A549 (cell line): ENCODE data around the gene CTNNA1. TPM values are rescaled to one million over a fixed set of nuclear protein-coding genes. Genes with fewer than 3 reads are reported as not detected.

ENCODE experiments used
- ATAC-seq, 2 experiments: fragments of 200-7000 bp in 1 of 2; fragments of >200 bp in 1 of 2; cut with Nextera tagmentation in 1 of 2; cut with Tn5 transposase in 1 of 2; 3 replicates each; pipeline versions ENCODE4 v1.8.0 to v1.9.1; 2018 to 2020; ENCODE audit warnings: mild to moderate bottlenecking in 1 of 2, moderate library complexity in 1 of 2
- CTCF ChIA-PET: fragments of 300-600 bp; sonication (Branson Sonifier 250); formaldehyde crosslinking; extraction: SDS; loops from one replicate; lab custom pipeline; 2021; ENCODE audit warnings: antibody characterized with exemption, inconsistent platforms; lab: Yijun Ruan, JAX
- POLR2A ChIA-PET: fragments of 350-600 bp; formaldehyde crosslinking; extraction: SDS; loops from one replicate; lab custom pipeline; 2021; ENCODE audit warnings: antibody characterized with exemption, inconsistent platforms; lab: Yijun Ruan, JAX
- DNase-seq, 2 experiments: peaks; one replicate each; pipeline versions ENCODE4 v3.0.0 to v3.0.0-alpha.2; 2011 to 2016; ENCODE audit warnings: low read depth in 1 of 2, low spot score in 1 of 2
- FAIRE-seq: peaks from 2 replicates; lab custom pipeline; 2011; peaks lifted over from hg19 to GRCh38; lab: Jason Lieb, UNC
- H3K27ac ChIP-seq, 2 experiments: fragments of >200 bp; sonication (Bioruptor Twin); formaldehyde crosslinking; 3 replicates each; pipeline ENCODE4 v1.5.1; 2016 to 2017
- H3K4me1 ChIP-seq: fragments of >200 bp; sonication (Bioruptor Twin); formaldehyde crosslinking; 3 replicates; pipeline ENCODE4 v1.6.1; 2016
- H3K4me2 ChIP-seq: fragments of >200 bp; sonication (Bioruptor Twin); formaldehyde crosslinking; 3 replicates; pipeline ENCODE4 v1.6.1; 2016
- H3K4me3 ChIP-seq: fragments of >200 bp; sonication (Bioruptor Twin); formaldehyde crosslinking; 3 replicates; pipeline ENCODE4 v1.5.1; 2016
- H3K9me3 ChIP-seq: fragments of >200 bp; sonication (Bioruptor Twin); formaldehyde crosslinking; 3 replicates; pipeline ENCODE4 v1.6.1; 2016
- BHLHE40 ChIP-seq: IDR thresholded peaks from 2 replicates; pipeline ENCODE4 v1.6.1; 2012; ENCODE audit warnings: low read depth, low read length, inconsistent platforms
- CBX2 ChIP-seq: fragments of 200-600 bp; sonication (generic); IDR thresholded peaks from 2 replicates; pipeline ENCODE4 v1.6.1; 2016; ENCODE audit warnings: low read depth, mild to moderate bottlenecking, borderline replicate concordance
- CEBPB ChIP-seq, 2 experiments: fragments of >200 bp in 1 of 2; sonication (Bioruptor Twin) in 1 of 2; formaldehyde crosslinking in 1 of 2; IDR thresholded peaks; 2 replicates each; pipeline ENCODE4 v1.6.1; 2012 to 2016
- CTCF ChIP-seq: fragments of >200 bp; sonication (Bioruptor Twin); formaldehyde crosslinking; IDR thresholded peaks from 3 replicates; pipeline ENCODE4 v1.5.1; 2016
- EP300 ChIP-seq, 2 experiments: fragments of >200 bp; sonication (Bioruptor Twin); formaldehyde crosslinking; IDR thresholded peaks; 2 replicates in 1 of 2; 3 replicates in 1 of 2; pipeline ENCODE4 v1.6.1; 2016 to 2017
- FOSB ChIP-seq: fragments of 250-450 bp; sonication (Bioruptor Pico); IDR thresholded peaks from 2 replicates; pipeline ENCODE4 v1.5.0; 2020; ENCODE audit warnings: mild to moderate bottlenecking, moderate library complexity
- FOSL2 ChIP-seq, 2 experiments: fragments of 450-650 bp in 1 of 2; fragments of >200 bp in 1 of 2; sonication (Bioruptor Twin) in 1 of 2; formaldehyde crosslinking; IDR thresholded peaks; 2 replicates each; pipeline versions ENCODE4 v1.5.0 to v1.6.1; 2016 to 2020; ENCODE audit warnings: mild to moderate bottlenecking in 1 of 2, moderate library complexity in 1 of 2
- HDAC2 ChIP-seq: fragments of 200-600 bp; sonication (generic); IDR thresholded peaks from 2 replicates; pipeline ENCODE4 v1.6.1; 2016
- HEYL ChIP-seq: fragments of 250-450 bp; sonication (Bioruptor Pico); IDR thresholded peaks from 2 replicates; pipeline ENCODE4 v1.8.0; 2021; ENCODE audit warnings: mild to moderate bottlenecking, moderate library complexity
- HMGXB4 ChIP-seq: fragments of 250-450 bp; sonication (Bioruptor Pico); IDR thresholded peaks from 2 replicates; pipeline ENCODE4 v1.5.0; 2021; ENCODE audit warnings: mild to moderate bottlenecking, moderate library complexity, borderline replicate concordance
- HOXA7 ChIP-seq: fragments of 250-450 bp; sonication (Bioruptor Pico); IDR thresholded peaks from 2 replicates; pipeline ENCODE4 v1.5.0; 2020; ENCODE audit warnings: mild to moderate bottlenecking, moderate library complexity
- HOXB13 ChIP-seq: fragments of 250-450 bp; sonication (Bioruptor Pico); IDR thresholded peaks from 2 replicates; pipeline ENCODE4 v1.5.0; 2020; ENCODE audit warnings: low read depth, mild to moderate bottlenecking, moderate library complexity
- JUNB ChIP-seq: fragments of >200 bp; sonication (Bioruptor Twin); formaldehyde crosslinking; IDR thresholded peaks from 2 replicates; pipeline ENCODE4 v1.6.1; 2016
- MAFK ChIP-seq: fragments of 450-650 bp; IDR thresholded peaks from 2 replicates; pipeline ENCODE4 v1.6.1; 2014; ENCODE audit not compliant: partially characterized antibody
- PHF8 ChIP-seq: fragments of 200-600 bp; sonication (generic); IDR thresholded peaks from 2 replicates; pipeline ENCODE4 v1.6.1; 2016; ENCODE audit warnings: low read depth, mild to moderate bottlenecking, antibody characterized with exemption, moderate library complexity, borderline replicate concordance
- POLR2AphosphoS2 ChIP-seq: conservative IDR thresholded peaks from 2 replicates; pipeline ENCODE4 v1.6.1; 2012; ENCODE audit warnings: low read length, improper control_type of control experiment, inconsistent platforms
- RAD21 ChIP-seq, 2 experiments: fragments of >200 bp in 1 of 2; sonication (Bioruptor Twin) in 1 of 2; formaldehyde crosslinking in 1 of 2; IDR thresholded peaks in 1 of 2; conservative IDR thresholded peaks in 1 of 2; 2 replicates in 1 of 2; 3 replicates in 1 of 2; pipeline ENCODE4 v1.6.1; 2012 to 2018; ENCODE audit warnings: inconsistent platforms in 1 of 2
- RCOR1 ChIP-seq: fragments of 150-350 bp; IDR thresholded peaks from 2 replicates; pipeline ENCODE4 v1.6.1; 2014; ENCODE audit warnings: antibody characterized with exemption, low read length, low read depth
- SMC3 ChIP-seq: fragments of >200 bp; sonication (Bioruptor Twin); formaldehyde crosslinking; IDR thresholded peaks from 3 replicates; pipeline ENCODE4 v1.6.1; 2018; ENCODE audit warnings: inconsistent platforms
- TP53 ChIP-seq: fragments of 250-450 bp; sonication (Bioruptor Pico); IDR thresholded peaks from 2 replicates; pipeline ENCODE4 v1.5.0; 2021; ENCODE audit warnings: mild to moderate bottlenecking, moderate library complexity
- ZC3H11A ChIP-seq: fragments of 450-650 bp; IDR thresholded peaks from 2 replicates; pipeline ENCODE4 v1.6.1; 2014; ENCODE audit warnings: antibody characterized with exemption, mild to moderate bottlenecking
- ZFP36 ChIP-seq: fragments of 450-650 bp; IDR thresholded peaks from 2 replicates; pipeline ENCODE4 v1.6.1; 2014; ENCODE audit warnings: borderline replicate concordance; ENCODE audit not compliant: partially characterized antibody
- ZSCAN20 ChIP-seq: fragments of 250-450 bp; sonication (Bioruptor Pico); IDR thresholded peaks from 2 replicates; pipeline ENCODE4 v1.8.0; 2022; ENCODE audit warnings: mild to moderate bottlenecking, moderate library complexity
- WGBS: methylation state at CpG from one replicate; pipeline ENCODE4 v1.1.6; 2017; ENCODE audit errors: missing lambda C conversion rate; 5-methylcytosine and 5-hydroxymethylcytosine counted together
- polyA plus RNA-seq, 4 experiments: library from polyadenylated mRNA; depleted of rRNA in 3 of 4; stranded (reverse); fragments of >200 nt; fragmentation: RNase III in 1 of 4; extraction: RNeasy Plus Mini Kit Qiagen cat#74134 plus additional on column Dnase treatment in 1 of 4; gene quantifications; 2 replicates in 3 of 4; 3 replicates in 1 of 4; pipeline ENCODE4 v1.2.3, GENCODE V29; 2011 to 2017

CTNNA1 gene
- polyA plus RNA-seq, 2 of the 4 experiments (the other 2 are of a cell fraction): 154 to 184 TPM

- no peak for TF ChIP-seq ZSCAN20 (CRISPR knock-in tag)
These were observed 30.6 kb upstream of the CTNNA1 start (continued) for GRCh38 chr5:138722544-138723177.

- POLR2A ChIA-PET: no interaction called here
- no peak for DNase-seq
- Histone ChIP-seq H3K27ac (no peak overlapping the region), H3K4me1 (no peaks in the 10 kb centered on the region), H3K4me2 (no peak overlapping the region), H3K9me3 (no peaks in the 10 kb centered on the region), H3K4me3 (no peak overlapping the region)
- peak; percentile 32 to 45; a peak in 4 of 6 replicates for ATAC-seq
- 78% methylated on average over 5 of the region's 5 CpGs for WGBS
- TF ChIP-seq HEYL: no peak
- no peak for TF ChIP-seq ZFP36
- TF ChIP-seq HDAC2: no peak
- TF ChIP-seq BHLHE40: no peak
- TF ChIP-seq CBX2: no peak
- no peak for TF ChIP-seq PHF8
- no peak for TF ChIP-seq HOXB13 (CRISPR knock-in tag)
- no peak for TF ChIP-seq MAFK
- no peak for TF ChIP-seq CTCF
- TF ChIP-seq HMGXB4 (CRISPR knock-in tag): no peak
- no peak for TF ChIP-seq CEBPB (IDR thresholded peaks at IDR 0.05)
- TF ChIP-seq HOXA7 (CRISPR knock-in tag): no peak
- no peak for TF ChIP-seq POLR2AphosphoS2
- TF ChIP-seq RCOR1: no peak
- TF ChIP-seq EP300 (IDR thresholded peaks at IDR 0.05): no peak
- no peak for TF ChIP-seq JUNB
- no peak for TF ChIP-seq FOSL2 (IDR thresholded peaks at IDR 0.05)
- no peak for TF ChIP-seq FOSL2 (CRISPR knock-in tag; IDR thresholded peaks at IDR 0.05)
- no peak for TF ChIP-seq FOSB (CRISPR knock-in tag)
- TF ChIP-seq TP53 (CRISPR knock-in tag): no peak
- CTCF ChIA-PET: interaction anchor here (0.7 to 1.4 kb wide), 4 partner anchors 10 to 131 kb away, joined by 3 read pairs; no protein-coding TSS in a partner anchor
- FAIRE-seq: no peak
These were observed 28.6 kb upstream of the CTNNA1 start for GRCh38 chr5:138724470-138725146.

GRCh38 chr5:138725153-138725817, 27.9 kb upstream of the CTNNA1 start:
- ATAC-seq: peak; percentile 49 to 78; a peak in 5 of 6 replicates
- Histone ChIP-seq H3K9me3 (no peaks in the 10 kb centered on the region), H3K4me1 (no peaks in the 10 kb centered on the region), H3K27ac (no peak overlapping the region), H3K4me2 (no peak overlapping the region), H3K4me3 (no peak overlapping the region)
- POLR2A ChIA-PET: no interaction called here
- 82% methylated on average over 12 of the region's 12 CpGs for WGBS
- CTCF ChIA-PET: interaction anchor here (0.7 to 1.4 kb wide), 4 partner anchors 11 to 132 kb away, joined by 3 read pairs; no protein-coding TSS in a partner anchor
- DNase-seq: peak in 1 of 2 experiments; percentile 29
- TF ChIP-seq ZC3H11A (no peak), RAD21 (conservative IDR thresholded peaks at IDR 0.05 in 1 of 2, IDR thresholded peaks at IDR 0.05 in 1 of 2) (0 out of 5 replicates have a peak, but pooled peaks of 1 of the 2 experiments have one; percentile 2), SMC3 (0 out of 3 replicates have a peak, but pooled peaks have one; percentile 7)
- FAIRE-seq: no peak
